ENCODE measurements around the gene MYO7A. TPM values are rescaled to one million over a fixed set of nuclear protein-coding genes. Genes with fewer than 3 reads are reported as not detected.

The MYO7A gene
- total RNA-seq, 2 experiments from 2014 or later: 0.61 to 0.63 TPM

- Histone ChIP-seq H3K27ac (ENCODE audit: low read depth in 1 of 2, low read length in 2 of 2) (no peak overlapping the region), H3K9me3 (ENCODE audit: control insufficient read depth in 1 of 2, insufficient read depth in 1 of 2, low read length in 2 of 2) (peaks cover 0 to 5% of the 10 kb centered on the region in 2 experiments), H3K4me3 (ENCODE audit: low read length) (no peak overlapping the region), H3K4me1 (ENCODE audit: insufficient read depth, low read length) (no peaks in the 10 kb centered on the region), H3K27me3 (ENCODE audit: control insufficient read depth in 1 of 2, insufficient read depth in 2 of 2, low read length in 2 of 2) (no peaks in the 10 kb centered on the region), H3K36me3 (ENCODE audit: insufficient read depth, low read length) (no peaks in the 10 kb centered on the region)
- no peaks in the 10 kb centered on the region for H3K9me3 Mint-ChIP-seq
- intact Hi-C loops (cut with DNase I, micrococcal nuclease): no loop called here
- ChIA-PET POLR2A (no interaction called here), CTCF (no interaction called here)
- no peaks in the 10 kb centered on the region for H3K4me1 Mint-ChIP-seq (ENCODE audit: low read depth)
- H3K36me3 Mint-ChIP-seq (ENCODE audit: low read depth): no peaks in the 10 kb centered on the region
- no peak for TF ChIP-seq CTCF (IDR thresholded peaks at IDR 0.05)
- H3K27ac Mint-ChIP-seq: no peak overlapping the region
- H3K4me3 Mint-ChIP-seq: no peak overlapping the region
- ATAC-seq (ENCODE audit: poor library complexity) (no peak), DNase-seq (no peak)
- H3K27me3 Mint-ChIP-seq: no peaks in the 10 kb centered on the region
Measured at GRCh38 chr11:77106759-77107158, 21.3 kb upstream of the MYO7A start.

- Mint-ChIP-seq H3K9me3 (no peaks in the 10 kb centered on the region), H3K4me1 (ENCODE audit: low read depth) (no peaks in the 10 kb centered on the region), H3K36me3 (ENCODE audit: low read depth) (no peaks in the 10 kb centered on the region), H3K27me3 (no peaks in the 10 kb centered on the region), H3K4me3 (no peak overlapping the region), H3K27ac (no peak overlapping the region)
- ATAC-seq (ENCODE audit: poor library complexity) (no peak), DNase-seq (no peak)
- intact Hi-C loops (cut with DNase I, micrococcal nuclease): no loop called here
- Histone ChIP-seq H3K36me3 (ENCODE audit: insufficient read depth, low read length) (no peaks in the 10 kb centered on the region), H3K27me3 (ENCODE audit: control insufficient read depth in 1 of 2, insufficient read depth in 2 of 2, low read length in 2 of 2) (no peaks in the 10 kb centered on the region), H3K4me3 (ENCODE audit: low read length) (no peak overlapping the region), H3K4me1 (ENCODE audit: insufficient read depth, low read length) (no peaks in the 10 kb centered on the region), H3K27ac (ENCODE audit: low read depth in 1 of 2, low read length in 2 of 2) (no peak overlapping the region), H3K9me3 (ENCODE audit: control insufficient read depth in 1 of 2, insufficient read depth in 1 of 2, low read length in 2 of 2) (peaks cover 0 to under 1% of the 10 kb centered on the region in 2 experiments)
- no peak for TF ChIP-seq CTCF (IDR thresholded peaks at IDR 0.05)
- ChIA-PET CTCF (interaction anchor here (1.0 kb wide), 1 partner anchor 29 kb away, joined by 3 read pairs; no protein-coding TSS in a partner anchor), POLR2A (no interaction called here)
Measured at GRCh38 chr11:77107950-77108349, 20.1 kb upstream of the MYO7A start.

GRCh38 chr11:77108436-77108835 is 19.6 kb upstream of the MYO7A start:
- ATAC-seq (ENCODE audit: poor library complexity): no peak

More at GRCh38 chr11:77108436-77108835, 19.6 kb upstream of the MYO7A start:
- no peak overlapping the region for H3K4me3 Mint-ChIP-seq
- Histone ChIP-seq H3K4me1 (ENCODE audit: insufficient read depth, low read length) (no peaks in the 10 kb centered on the region), H3K9me3 (ENCODE audit: control insufficient read depth in 1 of 2, insufficient read depth in 1 of 2, low read length in 2 of 2) (no peaks in the 10 kb centered on the region), H3K36me3 (ENCODE audit: insufficient read depth, low read length) (no peaks in the 10 kb centered on the region), H3K4me3 (ENCODE audit: low read length) (no peak overlapping the region), H3K27me3 (ENCODE audit: control insufficient read depth in 1 of 2, insufficient read depth in 2 of 2, low read length in 2 of 2) (no peaks in the 10 kb centered on the region), H3K27ac (ENCODE audit: low read depth in 1 of 2, low read length in 2 of 2) (no peak overlapping the region)
- no peak for DNase-seq
- no peaks in the 10 kb centered on the region for H3K4me1 Mint-ChIP-seq (ENCODE audit: low read depth)
- ChIA-PET CTCF (no interaction called here), POLR2A (no interaction called here)
- H3K27ac Mint-ChIP-seq: no peak overlapping the region
- no peaks in the 10 kb centered on the region for H3K36me3 Mint-ChIP-seq (ENCODE audit: low read depth)
- no peak for TF ChIP-seq CTCF (IDR thresholded peaks at IDR 0.05)
- no peaks in the 10 kb centered on the region for H3K27me3 Mint-ChIP-seq
- no peaks in the 10 kb centered on the region for H3K9me3 Mint-ChIP-seq
- intact Hi-C loops (cut with DNase I, micrococcal nuclease): no loop called here

Data from CD4-positive, alpha-beta T cell (primary cell).